ENCODE measurements around the gene PRKCD.

The PRKCD gene

GRCh38 chr3:53236112-53236841, 75.3 kb downstream of the PRKCD start:
- DNase-seq = peak; percentile 69

- DNase-seq = peak; percentile 19
These were observed 77.2 kb downstream of the PRKCD start for GRCh38 chr3:53238051-53238850.

GRCh38 chr3:53238886-53239285, 77.9 kb downstream of the PRKCD start:
- DNase-seq = peak; percentile 19

- DNase-seq = no peak
These were observed 78.8 kb downstream of the PRKCD start for GRCh38 chr3:53239800-53240199.

- DNase-seq = no peak
These were observed 80.3 kb downstream of the PRKCD start for GRCh38 chr3:53240989-53241972.

- no peak for DNase-seq
These were observed 81.1 kb downstream of the PRKCD start for GRCh38 chr3:53242155-53242554.

Measured in suppressor macrophage treated with lipopolysaccharide for 4 hours (primary cell).